ENCODE measurements around the gene INSC.

- TF ChIP-seq CTCF (conservative IDR thresholded peaks at IDR 0.05; ENCODE audit: low read depth, low read length) (no peak), EZH2phosphoT487 (IDR thresholded peaks at IDR 0.05; ENCODE audit: borderline replicate concordance, low read length) (no peak), EZH2 (IDR thresholded peaks at IDR 0.05; ENCODE audit: low read length, unreplicated experiment) (no peak)
These were observed 117.8 kb downstream of the INSC start for GRCh38 chr11:15232496-15232895.
